Esophagus mucosa (tissue), 1 donor: ENCODE measurements around the gene GPX1. TPM values are rescaled to one million over a fixed set of nuclear protein-coding genes. Genes with fewer than 3 reads are reported as not detected.
A peak's percentile ranks its signal among the peaks of the same experiment; 100 is the strongest.
"Not testable (repeated sequence)": the region's sequence is repeated elsewhere in the genome, so short reads cannot be mapped to it uniquely, and the experiment has no call there.

ENCODE experiments used
- ATAC-seq: fragments of 200-7000 bp; cut with Tn5 transposase; one replicate; pipeline ENCODE4 v1.9.1; 2020
- total RNA-seq: library from RNA; stranded (reverse); gene quantifications from one replicate; pipeline ENCODE4 v1.2.4, GENCODE V29; 2023
- donor health status: DM: yes; HTN: yes; CAD: no.

Gene GPX1
- 296 TPM for total RNA-seq

- peak; percentile 95 for ATAC-seq
Measured at GRCh38 chr3:49358217-49358883, at the start of gene GPX1. TSS of gene GPX1 (minus strand) at chr3:49358353. CDS start at chr3:49358278, 75 bp downstream.

GRCh38 chr3:49406571-49407565 is 48.7 kb upstream of the GPX1 start:
- no peak for ATAC-seq

DNA sequence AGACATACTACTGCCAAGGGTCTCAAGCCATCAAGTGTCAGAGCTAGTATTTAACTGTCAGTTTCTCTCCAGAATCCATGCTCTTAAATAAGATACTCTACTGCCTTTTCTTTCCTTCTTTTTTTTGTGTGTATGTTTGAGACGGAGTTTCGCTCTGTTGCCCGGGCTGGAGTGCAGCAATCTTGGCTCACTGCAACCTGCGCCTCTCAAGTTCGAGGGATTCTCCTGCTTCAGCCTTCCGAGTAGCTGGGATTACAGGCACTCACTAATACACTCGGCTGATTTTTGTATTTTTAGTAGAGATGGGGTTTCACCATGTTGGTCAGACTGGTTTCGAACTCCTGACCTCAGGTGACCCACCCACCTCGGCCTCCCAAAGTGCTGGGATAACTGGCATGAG is 47.4 kb upstream of the GPX1 start:
- ATAC-seq = not testable (repeated sequence)

DNA sequence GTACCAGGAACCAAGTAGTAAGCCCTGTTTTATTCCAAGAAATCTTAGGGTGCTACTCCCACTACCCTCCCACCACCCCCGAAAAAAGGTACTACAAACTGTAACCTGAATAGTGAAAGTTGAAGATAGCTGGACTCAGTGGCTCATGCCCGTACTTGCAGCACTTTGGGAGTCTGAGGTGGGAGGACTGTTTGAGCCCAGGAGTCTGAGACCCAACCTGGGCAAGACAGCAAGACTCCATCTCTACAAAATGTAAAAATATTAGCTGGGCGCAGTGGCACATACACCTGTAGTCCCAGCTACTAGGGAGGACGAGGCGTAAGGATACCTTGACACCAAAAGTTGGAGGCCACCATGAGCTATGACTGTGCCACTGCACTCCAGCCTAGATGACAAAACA is 45.7 kb upstream of the GPX1 start:
- ATAC-seq = no peak

DNA sequence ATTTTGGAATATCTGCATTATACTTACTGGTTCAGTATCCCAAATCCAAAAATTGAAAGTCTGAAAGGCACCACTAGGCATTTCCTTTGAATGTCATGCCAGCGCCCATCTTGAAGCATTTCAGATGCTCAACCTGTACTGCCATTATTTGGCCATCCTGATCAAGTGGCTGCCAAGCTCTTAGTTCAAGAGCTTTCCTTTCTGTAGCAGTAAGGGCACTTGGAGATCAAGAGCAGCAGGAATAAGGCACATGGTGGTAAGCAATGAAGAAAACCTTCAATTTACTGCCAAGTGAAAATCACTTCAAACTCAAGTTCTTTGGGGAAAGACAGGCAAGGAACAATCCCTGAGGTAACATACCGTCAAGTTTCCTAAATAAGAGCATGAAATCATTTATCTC is 43.6 kb upstream of the GPX1 start:
- ATAC-seq = no peak

GRCh38 chr3:49399461-49399860 is 41.3 kb upstream of the GPX1 start:
- peak; percentile 31 for ATAC-seq

- peak; percentile 54 for ATAC-seq
Measured at GRCh38 chr3:49397470-49397869, 39.3 kb upstream of the GPX1 start.

DNA sequence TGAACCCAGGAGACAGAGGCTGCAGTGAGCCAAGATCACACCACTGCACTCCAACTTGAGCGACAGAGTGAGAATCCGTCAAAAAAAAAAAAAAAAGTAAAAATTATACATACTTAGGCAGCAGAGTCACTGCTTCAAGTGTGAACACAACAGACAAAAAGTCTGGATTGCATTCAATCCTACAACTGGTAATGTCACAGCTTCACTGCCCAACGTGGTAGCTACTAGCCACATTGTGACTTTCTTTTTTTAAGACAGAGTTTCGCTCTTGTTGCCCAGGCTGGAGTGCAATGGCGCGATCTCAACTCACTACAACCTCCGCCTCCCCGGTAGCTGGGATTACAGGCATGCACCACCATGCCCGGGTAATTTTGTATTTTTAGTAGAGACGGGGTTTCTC is 33.2 kb upstream of the GPX1 start:
- not testable (repeated sequence) for ATAC-seq

DNA sequence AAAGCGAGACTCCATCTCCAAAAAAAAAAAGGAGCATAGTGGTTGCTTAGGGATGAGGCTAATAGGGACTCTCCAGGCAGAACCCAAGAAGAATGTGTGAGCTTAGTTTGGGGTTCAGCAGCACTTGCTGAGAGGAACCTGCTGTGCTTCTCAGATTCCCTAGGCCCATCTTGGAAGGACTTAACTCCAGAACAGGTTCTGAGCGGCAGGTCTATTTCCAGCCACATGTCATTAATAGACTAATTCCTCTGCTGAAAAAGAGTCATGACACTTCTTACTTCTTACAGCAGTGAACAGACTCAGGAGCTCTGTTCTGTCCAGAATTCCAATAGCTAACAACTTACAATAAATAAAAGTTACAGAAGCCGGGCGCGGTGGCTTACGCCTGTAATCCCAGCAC is 31.1 kb upstream of the GPX1 start:
- no peak for ATAC-seq

DNA sequence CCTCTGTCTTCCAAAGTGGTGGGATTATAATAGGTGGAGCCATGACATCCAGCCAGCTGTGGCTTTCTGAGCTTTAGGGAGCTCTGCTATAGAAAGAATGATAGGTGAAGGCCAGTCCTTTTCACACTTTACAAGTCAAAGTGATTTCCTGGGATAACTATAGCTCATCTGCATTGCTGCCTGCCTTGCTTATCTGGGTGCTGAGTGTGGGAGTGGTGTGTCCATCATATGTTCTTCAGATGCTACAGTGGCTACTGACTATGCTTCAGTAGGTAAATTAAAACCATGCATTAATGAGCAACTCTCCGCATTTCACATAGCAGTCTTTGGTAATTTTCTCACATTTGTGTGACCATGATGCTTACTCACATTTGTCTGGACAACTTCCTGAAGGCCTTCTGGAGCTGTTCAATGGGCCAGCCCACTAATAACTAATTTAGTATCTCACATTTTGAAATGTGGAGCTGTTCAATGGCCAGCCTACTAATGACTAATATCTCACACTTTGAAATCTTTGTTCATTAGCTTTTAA is 30.2 kb upstream of the GPX1 start:
- peak; percentile 12 for ATAC-seq

DNA sequence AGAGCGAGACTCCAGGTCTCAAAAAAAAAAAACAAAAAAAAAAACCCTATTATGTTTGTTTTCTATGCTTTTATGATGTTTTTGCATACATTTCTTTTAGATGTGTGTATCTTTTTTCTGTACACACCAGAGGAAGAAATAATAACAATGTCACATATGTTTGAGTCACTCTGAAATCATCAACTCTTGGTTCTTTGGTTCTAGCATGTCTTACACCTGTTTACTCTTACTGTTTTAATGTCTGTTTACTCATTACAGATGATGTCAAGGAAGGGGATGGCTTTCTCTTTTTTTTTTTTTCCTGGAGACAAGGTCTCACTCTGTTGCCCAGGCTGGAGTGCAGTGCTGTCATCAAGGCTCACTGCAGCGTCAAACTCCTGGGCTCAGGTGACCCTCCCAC is 29.6 kb upstream of the GPX1 start:
- ATAC-seq = peak; percentile 67

GRCh38 chr3:49386056-49386756 is 28.1 kb upstream of the GPX1 start:
- ATAC-seq = no peak

DNA sequence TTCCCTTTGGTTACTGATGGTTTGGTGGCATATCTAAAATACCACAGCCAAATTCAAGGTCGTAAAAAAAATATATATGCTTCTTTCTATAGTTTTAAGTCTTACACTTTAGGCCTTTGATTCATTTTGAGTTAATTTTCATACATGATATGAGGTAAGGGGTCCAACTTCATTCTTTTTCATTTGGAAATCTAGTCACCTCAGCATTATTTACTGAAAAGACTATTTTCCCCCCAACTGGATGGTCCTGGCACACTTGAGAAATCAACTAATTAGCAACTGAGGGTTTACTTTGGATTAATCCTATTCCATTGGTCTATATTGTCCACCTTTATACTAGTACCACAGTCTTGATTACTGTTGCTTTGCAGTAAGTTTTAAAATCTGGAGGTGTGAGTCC is 27.5 kb upstream of the GPX1 start:
- no peak for ATAC-seq

DNA sequence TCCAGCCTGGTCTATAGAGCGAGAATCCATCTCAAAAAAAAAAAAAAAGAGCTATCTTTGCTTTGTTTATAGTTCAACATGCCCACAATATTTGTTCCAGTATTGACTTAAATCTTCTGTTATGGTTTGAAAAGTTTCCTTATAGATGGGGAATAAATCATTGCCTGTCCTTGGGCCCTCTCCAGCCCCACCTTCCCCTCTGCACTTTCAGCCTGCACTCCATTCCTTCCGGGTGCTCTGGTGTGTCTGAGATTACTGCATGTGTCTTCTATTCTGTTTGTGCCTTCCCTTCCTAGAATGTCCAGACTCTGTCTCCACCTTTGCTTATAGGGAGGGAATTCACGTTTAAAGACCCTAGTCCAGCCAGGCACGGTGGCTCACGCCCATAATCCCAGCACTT is 25.2 kb upstream of the GPX1 start:
- no peak for ATAC-seq

- ATAC-seq = no peak
Measured at GRCh38 chr3:49378249-49378895, 20.2 kb upstream of the GPX1 start.

DNA sequence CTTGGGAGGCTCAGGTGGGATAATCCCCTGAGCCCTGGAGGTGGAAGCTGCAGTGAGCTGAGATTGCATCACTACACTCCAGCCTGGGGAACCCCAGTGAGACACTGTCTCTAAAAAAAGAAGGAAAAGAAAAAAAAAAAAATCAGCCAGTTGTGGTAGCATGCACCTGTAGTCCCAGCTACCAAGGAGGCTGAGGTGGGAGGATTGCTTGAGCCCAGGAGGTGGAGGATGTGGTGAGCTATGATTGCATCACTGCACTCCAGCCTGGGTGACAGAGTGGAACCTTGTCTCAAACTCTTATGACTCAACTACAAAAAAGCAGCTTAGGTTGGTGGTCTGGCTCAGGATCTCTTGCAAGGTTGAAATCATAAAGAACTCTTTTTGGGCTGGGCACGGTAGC is 19.3 kb upstream of the GPX1 start:
- ATAC-seq = peak; percentile 31

GRCh38 chr3:49371946-49372345 is 13.8 kb upstream of the GPX1 start:
- ATAC-seq = no peak

DNA sequence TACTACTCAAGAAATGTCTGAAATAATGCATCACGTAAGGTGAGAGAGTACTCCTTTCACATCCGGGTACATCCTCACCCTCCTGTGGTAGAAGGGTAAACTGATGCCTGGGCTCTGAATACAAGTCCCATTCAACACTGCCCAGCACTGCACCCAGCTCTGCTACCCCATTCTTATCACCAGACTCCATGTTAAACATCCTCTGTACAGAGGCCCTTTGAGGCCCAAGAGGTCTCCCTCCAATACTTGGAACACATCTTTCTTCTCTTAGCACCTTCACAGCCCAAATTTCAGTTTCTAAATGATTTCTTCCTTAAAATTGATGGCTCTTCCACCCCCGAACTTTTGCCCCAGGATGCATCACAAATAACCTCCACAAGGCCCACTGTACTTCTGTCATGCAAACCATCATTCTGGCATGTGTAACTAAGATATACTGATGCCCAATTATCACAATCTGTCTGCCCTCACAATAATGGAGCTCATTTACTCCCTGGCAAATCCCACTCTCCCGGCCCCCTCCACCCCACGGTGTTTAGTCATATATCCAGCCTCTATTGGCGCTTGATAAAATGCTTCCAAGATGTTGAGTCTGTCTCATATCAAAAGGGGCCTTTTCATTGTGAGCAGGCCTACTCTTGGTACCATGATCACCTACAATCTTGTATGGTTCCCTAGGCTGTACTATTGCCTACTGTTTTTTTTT is 12.6 kb upstream of the GPX1 start:
- no peak for ATAC-seq

DNA sequence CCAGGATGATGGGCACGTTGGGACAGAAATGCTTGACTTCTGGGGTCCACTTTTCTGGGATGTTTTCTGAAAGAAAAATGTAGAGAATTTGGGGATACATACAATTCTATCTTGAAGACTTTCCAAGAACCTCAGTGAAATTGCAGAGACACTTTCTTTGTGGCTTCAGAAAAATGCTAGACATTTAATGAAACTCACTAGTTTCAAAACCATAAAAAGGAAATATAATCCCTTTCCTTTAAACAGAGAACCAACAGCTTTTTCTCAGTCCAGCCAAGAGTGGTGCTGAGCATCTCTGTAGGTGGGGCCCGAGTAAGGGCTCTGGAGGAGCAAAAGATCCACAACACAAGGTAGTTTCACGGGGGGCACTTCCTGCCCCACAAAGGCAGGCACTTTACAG is 4.4 kb upstream of the GPX1 start:
- ATAC-seq = no peak

DNA sequence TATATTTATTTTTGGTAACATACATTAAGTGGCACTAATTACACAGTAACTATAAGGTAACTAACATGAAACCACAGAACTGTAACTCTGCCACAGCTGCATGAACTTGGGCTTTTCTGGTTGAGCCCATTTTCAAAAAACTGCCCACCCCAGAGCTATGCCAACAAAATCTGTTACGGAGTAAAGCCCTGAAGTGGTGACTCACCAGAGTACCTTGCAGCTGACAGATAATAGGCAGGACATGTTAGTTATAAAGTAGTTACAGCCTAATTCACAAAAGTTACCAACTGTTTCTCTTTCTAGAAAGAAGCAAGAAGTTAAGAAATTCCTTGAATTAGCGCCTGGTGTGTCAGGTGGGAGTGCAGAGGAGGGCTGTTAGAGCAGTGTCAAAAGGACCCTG is 1.5 kb upstream of the GPX1 start:
- no peak for ATAC-seq

DNA sequence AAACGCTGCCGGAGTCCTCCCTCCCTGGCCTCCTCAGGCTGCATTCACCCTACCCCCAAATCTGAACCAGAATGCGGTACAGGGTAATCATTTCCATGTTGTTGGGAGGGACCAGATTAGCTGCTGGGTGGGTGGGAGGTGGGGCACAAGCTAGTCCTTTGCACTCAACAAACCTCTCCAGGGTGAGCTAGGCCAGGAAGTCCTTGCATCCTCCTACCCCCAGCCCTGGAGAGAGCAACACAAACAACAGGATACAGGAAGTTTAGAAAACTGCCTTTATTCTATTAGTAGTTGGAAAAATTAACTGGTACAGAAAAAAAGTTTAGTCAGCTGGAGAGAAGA is 702 bp upstream of the GPX1 start:
- no peak for ATAC-seq
